ENCODE measurements around the gene DRICH1. TPM values are rescaled to one million over a fixed set of nuclear protein-coding genes. Genes with fewer than 3 reads are reported as not detected.
"Not testable (repeated sequence)": the region's sequence is repeated elsewhere in the genome, so short reads cannot be mapped to it uniquely, and the experiment has no call there.

The DRICH1 gene
- total RNA-seq, 4 donors from 2014 or later = 1.4 TPM; not detected in 3

DNA sequence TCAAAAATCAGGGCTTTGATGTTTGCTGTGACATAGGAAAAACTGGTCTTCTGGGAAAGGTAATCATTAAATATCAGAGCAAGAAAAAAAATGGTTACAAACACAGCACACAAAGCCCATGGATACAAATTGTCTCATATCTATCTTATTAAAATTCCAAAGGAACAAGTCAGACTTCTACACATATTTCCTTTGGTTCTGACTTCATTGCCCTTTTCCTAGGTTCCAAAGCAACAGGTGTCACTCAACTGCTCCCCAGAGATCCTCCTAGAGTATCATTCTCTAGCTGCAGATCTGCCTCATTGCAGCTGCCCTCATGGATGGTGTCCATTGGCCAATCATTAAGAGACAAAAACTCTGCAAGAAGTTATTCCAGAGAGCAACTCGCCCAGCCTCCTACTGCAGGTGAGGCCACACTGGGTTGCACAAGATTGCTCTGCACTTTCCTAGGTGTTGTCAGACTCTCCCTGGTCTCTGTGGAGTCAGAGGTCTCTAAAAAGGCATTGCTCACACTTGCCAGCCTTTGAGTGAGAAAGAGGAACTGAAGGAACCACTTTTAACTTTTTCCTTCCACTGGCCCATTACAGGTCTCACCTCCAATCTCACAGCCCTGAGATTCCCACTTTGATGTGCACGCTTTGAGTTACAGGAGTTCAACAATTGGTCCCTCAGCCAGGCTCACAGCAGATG is 5.7 kb downstream of the DRICH1 start:
- intact Hi-C loops (cut with DNase I; ENCODE audit: low total_unique reads) = no loop called here
- H3K4me1 ChIP-seq = no peaks in the 10 kb centered on the region
- TF ChIP-seq, protein P1, sequence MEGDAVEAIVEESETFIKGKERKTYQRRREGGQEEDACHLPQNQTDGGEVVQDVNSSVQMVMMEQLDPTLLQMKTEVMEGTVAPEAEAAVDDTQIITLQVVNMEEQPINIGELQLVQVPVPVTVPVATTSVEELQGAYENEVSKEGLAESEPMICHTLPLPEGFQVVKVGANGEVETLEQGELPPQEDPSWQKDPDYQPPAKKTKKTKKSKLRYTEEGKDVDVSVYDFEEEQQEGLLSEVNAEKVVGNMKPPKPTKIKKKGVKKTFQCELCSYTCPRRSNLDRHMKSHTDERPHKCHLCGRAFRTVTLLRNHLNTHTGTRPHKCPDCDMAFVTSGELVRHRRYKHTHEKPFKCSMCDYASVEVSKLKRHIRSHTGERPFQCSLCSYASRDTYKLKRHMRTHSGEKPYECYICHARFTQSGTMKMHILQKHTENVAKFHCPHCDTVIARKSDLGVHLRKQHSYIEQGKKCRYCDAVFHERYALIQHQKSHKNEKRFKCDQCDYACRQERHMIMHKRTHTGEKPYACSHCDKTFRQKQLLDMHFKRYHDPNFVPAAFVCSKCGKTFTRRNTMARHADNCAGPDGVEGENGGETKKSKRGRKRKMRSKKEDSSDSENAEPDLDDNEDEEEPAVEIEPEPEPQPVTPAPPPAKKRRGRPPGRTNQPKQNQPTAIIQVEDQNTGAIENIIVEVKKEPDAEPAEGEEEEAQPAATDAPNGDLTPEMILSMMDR (IDR thresholded peaks at IDR 0.05) = no peak
- TF ChIP-seq POLR2A (IDR thresholded peaks at IDR 0.05) = no peak
- H3K9me3 ChIP-seq = no peaks in the 10 kb centered on the region
- no peaks in the 10 kb centered on the region for H3K36me3 ChIP-seq
- H3K4me3 ChIP-seq = no peak overlapping the region
- DNase-seq = no peak
- no peaks in the 10 kb centered on the region for H3K27me3 ChIP-seq
- no peak overlapping the region for H3K27ac ChIP-seq

DNA sequence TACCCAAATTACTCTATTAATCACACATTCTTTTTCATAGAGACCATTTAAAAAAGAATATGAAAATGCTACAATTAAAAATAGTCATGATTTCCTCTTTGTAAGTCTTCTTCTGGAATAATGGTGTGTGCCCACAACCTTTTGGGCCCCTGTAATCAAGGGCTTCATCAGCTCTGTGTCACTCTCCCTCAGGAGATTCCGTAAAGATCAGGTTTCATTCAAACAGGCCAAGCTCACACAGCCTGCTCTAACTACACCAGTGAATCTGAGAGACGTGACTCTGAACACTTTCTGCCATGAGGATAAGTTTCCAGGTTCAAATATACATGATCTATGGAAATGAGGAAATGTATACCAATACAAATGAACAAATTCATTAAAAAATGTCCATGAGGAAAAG is 9.5 kb downstream of the DRICH1 start:
- H3K9me3 ChIP-seq = no peaks in the 10 kb centered on the region
- TF ChIP-seq, protein P1 (IDR thresholded peaks at IDR 0.05) = no peak
- TF ChIP-seq POLR2A (IDR thresholded peaks at IDR 0.05) = no peak
- intact Hi-C loops (cut with DNase I; ENCODE audit: low total_unique reads) = no loop called here
- DNase-seq = no peak
- H3K36me3 ChIP-seq = no peaks in the 10 kb centered on the region
- no peak overlapping the region for H3K4me3 ChIP-seq
- H3K27ac ChIP-seq = no peak overlapping the region
- H3K27me3 ChIP-seq = no peaks in the 10 kb centered on the region
- H3K4me1 ChIP-seq = no peaks in the 10 kb centered on the region

DNA sequence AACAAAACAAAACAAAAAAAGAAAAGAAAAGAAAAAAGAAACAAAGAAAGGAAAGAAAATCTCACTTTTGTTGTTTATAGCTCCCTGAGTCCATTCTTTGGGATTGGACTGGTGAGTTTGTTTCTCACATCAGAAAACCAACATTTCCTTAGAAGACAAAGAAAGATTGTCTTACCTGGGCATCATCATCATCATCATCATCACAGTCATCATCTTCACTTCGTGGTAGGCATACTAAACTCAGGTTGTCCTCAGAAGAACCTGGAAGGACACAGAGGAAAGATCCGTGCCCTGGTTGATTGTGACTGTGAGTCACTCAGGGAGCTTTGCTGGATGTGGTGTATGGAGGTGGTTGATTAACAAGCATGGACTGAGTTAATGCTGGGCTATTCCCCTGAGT is 10.2 kb downstream of the DRICH1 start:
- H3K27ac ChIP-seq; intact Hi-C loops (cut with DNase I; ENCODE audit: low total_unique reads); DNase-seq; H3K36me3 ChIP-seq; H3K27me3 ChIP-seq; H3K4me3 ChIP-seq; H3K9me3 ChIP-seq; H3K4me1 ChIP-seq: not testable (repeated sequence)

DNA sequence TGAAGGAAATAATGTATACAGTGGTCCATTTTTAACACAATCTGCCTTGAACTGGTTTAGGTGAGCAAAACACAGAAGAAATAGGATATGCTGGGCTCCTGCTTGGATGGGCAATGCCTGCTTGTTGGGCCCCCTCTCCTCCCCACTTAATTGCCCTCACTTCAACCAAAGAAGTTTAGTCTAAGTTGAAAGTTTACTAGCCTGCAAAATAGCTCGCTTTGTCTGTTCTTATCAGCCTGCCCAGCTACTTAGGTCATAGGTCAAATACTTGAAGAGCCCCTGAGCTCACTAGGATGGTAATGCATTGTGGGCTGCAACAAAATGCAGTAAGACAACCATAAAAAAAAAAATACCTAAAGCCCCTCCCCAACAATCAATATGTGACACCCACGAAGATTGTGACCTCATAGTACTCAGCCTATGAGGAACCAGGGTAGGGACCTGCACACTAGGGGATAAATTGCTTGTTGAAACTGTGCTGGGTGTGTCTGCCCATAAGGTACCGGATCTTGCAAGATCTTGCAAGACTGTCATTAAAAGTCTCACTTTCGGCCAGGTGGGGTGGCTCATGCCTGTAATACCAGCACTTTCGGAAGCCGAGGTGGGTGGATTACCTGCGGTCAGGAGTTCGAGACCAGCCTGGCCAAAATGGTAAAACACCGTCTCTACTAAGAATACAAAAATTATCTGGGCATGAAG is 10.9 kb downstream of the DRICH1 start:
- intact Hi-C loops (cut with DNase I; ENCODE audit: low total_unique reads) = no loop called here
- no peaks in the 10 kb centered on the region for H3K4me1 ChIP-seq
- no peak overlapping the region for H3K4me3 ChIP-seq
- TF ChIP-seq, protein P1 (IDR thresholded peaks at IDR 0.05) = no peak
- no peak for TF ChIP-seq POLR2A (IDR thresholded peaks at IDR 0.05)
- H3K9me3 ChIP-seq = no peaks in the 10 kb centered on the region
- no peak for DNase-seq
- H3K27me3 ChIP-seq = no peaks in the 10 kb centered on the region
- no peaks in the 10 kb centered on the region for H3K36me3 ChIP-seq
- no peak overlapping the region for H3K27ac ChIP-seq

DNA sequence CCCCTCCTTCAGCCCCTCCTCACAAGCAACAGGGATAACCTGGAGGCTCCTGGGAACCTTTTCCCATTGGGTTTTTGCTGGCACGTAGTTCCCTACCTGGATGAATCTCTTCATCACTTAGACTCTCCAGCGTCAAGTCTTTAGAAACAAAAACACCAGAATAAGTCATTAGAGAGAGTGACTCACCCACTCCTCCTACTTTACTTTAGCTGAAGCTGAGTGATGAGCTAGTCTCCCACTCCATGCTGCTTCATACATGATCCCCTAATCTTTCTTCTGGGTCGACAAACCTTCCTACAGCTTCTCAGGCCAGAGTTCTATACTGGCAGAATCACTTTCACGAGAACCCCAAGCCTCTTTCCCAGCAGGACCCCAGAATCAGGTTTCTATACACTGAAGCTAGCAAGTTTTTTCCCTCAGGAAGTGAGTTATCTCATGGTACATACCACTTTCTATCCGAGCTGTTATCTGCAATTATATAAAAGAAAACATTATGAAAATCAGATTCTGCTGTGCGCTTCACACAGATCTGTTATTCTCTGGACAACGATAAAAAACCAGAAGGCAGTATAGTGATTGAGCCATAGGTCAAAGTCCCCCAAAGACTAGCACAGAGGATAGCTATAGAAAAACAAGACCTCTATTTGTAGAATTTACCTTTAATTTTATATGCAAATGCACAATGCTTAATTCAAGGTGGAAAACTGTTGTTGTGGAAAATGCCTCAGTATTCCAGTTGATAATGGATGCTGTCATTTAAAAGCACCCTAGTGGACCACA is 18.7 kb downstream of the DRICH1 start:
- TF ChIP-seq POLR2A (IDR thresholded peaks at IDR 0.05) = no peak
- TF ChIP-seq, protein P1 (IDR thresholded peaks at IDR 0.05) = no peak
- Histone ChIP-seq H3K4me3 (no peak overlapping the region), H3K9me3 (no peaks in the 10 kb centered on the region), H3K4me1 (no peaks in the 10 kb centered on the region), H3K27me3 (no peaks in the 10 kb centered on the region), H3K27ac (no peak overlapping the region), H3K36me3 (no peaks in the 10 kb centered on the region)
- intact Hi-C loops (cut with DNase I; ENCODE audit: low total_unique reads) = no loop called here
- no peak for DNase-seq

All from uterus (tissue), 4 donors.